IMR-90 (cell line): ENCODE data around the gene NEAT1. TPM values are rescaled to one million over a fixed set of nuclear protein-coding genes. Genes with fewer than 3 reads are reported as not detected.

ENCODE experiments used
- CTCF ChIP-seq: conservative IDR thresholded peaks from 2 replicates; pipeline ENCODE4 v1.5.1; 2012; ENCODE audit warnings: mild to moderate bottlenecking, low read depth, low read length, improper control_type of control experiment
- polyA plus RNA-seq, 3 experiments: library from polyadenylated mRNA; depleted of rRNA; stranded (reverse); fragments of >200 nt; gene quantifications; 2 replicates each; pipeline ENCODE4 v1.2.3, GENCODE V29; 2012; ENCODE audit warnings: low replicate concordance in 1 of 3
- total RNA-seq: library from RNA; depleted of rRNA; stranded (reverse); fragments of >200 nt; gene quantifications from 2 replicates; pipeline ENCODE4 v1.2.3, GENCODE V29; 2012

The NEAT1 gene
- total and polyA plus RNA-seq, 2 of the 4 experiments (the other 2 are of a cell fraction), result 30.1 to 114 TPM

- TF ChIP-seq CTCF, result no peak
Measured at GRCh38 chr11:65379698-65380459, 42.7 kb upstream of the NEAT1 start (continued).
